B cell (primary cell): Measurements from ENCODE around the gene ACKR2.

Experiments used
- CTCF ChIP-seq: fragments of 200-600 bp; IDR thresholded peaks from one replicate; pipeline ENCODE4 v1.8.0; 2022; ENCODE audit warnings: antibody characterized with exemption, mild to moderate bottlenecking
- EZH2 ChIP-seq: IDR thresholded peaks from 2 replicates; pipeline ENCODE4 v1.6.1; 2012; ENCODE audit warnings: borderline replicate concordance, low read depth, mild to moderate bottlenecking, moderate library complexity, low read length; ENCODE audit not compliant: insufficient read depth, poor library complexity, severe bottlenecking

DNA sequence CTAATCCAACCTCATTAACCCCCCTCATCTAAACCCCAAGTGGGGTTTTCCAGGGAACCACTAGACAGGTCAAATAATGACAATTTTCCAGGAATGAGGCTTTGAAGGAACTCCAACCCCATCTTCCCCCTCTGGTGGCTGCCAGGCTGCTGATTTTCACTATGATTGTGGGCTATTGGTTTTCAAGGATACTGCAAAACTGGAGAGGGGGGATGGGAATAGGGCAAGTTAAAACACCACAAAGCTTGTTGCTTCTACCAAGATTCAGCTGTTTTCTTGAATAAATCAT, 86.3 kb downstream of the ACKR2 start:
- TF ChIP-seq CTCF, result no peak
- no peak for TF ChIP-seq EZH2
